Vagina (tissue), 2 donors: ENCODE measurements around the gene SSR3. TPM values are rescaled to one million over a fixed set of nuclear protein-coding genes. Genes with fewer than 3 reads are reported as not detected.

Experiments used
- DNase-seq, 2 donors: peaks; one replicate each; pipeline ENCODE4 v3.0.0-alpha.2; 2017; ENCODE audit errors: extremely low spot score in 2 of 2
- H3K27ac ChIP-seq: fragments of 200-600 bp; sonication (generic); one replicate; pipeline ENCODE4 v1.5.1; 2019
- H3K27me3 ChIP-seq: fragments of 200-600 bp; sonication (generic); one replicate; pipeline ENCODE4 v1.5.1; 2019
- H3K36me3 ChIP-seq, 2 donors: fragments of 200-600 bp; sonication (generic); one replicate each; pipeline ENCODE4 v1.5.1; 2017 to 2019
- H3K4me1 ChIP-seq: fragments of 200-600 bp; sonication (generic); one replicate; pipeline ENCODE4 v1.5.1; 2019
- H3K4me3 ChIP-seq, 2 donors: fragments of 200-600 bp; sonication (generic); 1 replicate in 1 of 2; 2 replicates in 1 of 2; pipeline ENCODE4 v1.5.1; 2016 to 2019
- H3K9me3 ChIP-seq: fragments of 200-600 bp; sonication (generic); one replicate; pipeline ENCODE4 v1.5.1; 2019
- CTCF ChIP-seq, 3 experiments: fragments of 450-650 bp in 2 of 3; fragments of 200-600 bp in 1 of 3; sonication (generic) in 1 of 3; IDR thresholded peaks; one replicate each; pipeline ENCODE4 v1.5.1; 2017 to 2019; ENCODE audit warnings: antibody characterized with exemption in 3 of 3, mild to moderate bottlenecking in 2 of 3, moderate library complexity in 2 of 3
- POLR2A ChIP-seq, 2 donors: fragments of 450-650 bp; IDR thresholded peaks; one replicate each; pipeline ENCODE4 v1.6.1; 2017; ENCODE audit warnings: antibody characterized with exemption in 2 of 2, mild to moderate bottlenecking in 2 of 2, moderate library complexity in 2 of 2
- POLR2AphosphoS5 ChIP-seq, 2 donors: sonication (generic); formaldehyde crosslinking; IDR thresholded peaks; one replicate each; pipeline ENCODE4 v1.9.0; 2017; ENCODE audit warnings: antibody characterized with exemption in 2 of 2, mild to moderate bottlenecking in 2 of 2, low read depth in 1 of 2; ENCODE audit not compliant: insufficient read depth in 1 of 2
- intact Hi-C: fragments of 100-400 bp; cut with DNase I; formaldehyde crosslinking; loops from one replicate; pipeline ENCODE4 v1.15.1; 2023
- total RNA-seq: library from RNA; depleted of rRNA; stranded (reverse); fragments of >200 nt; gene quantifications from one replicate; pipeline ENCODE4 v1.2.3, GENCODE V29; 2016

SSR3 gene
- total RNA-seq, 1 donor from 2014 or later = 68.0 TPM

GRCh38 chr3:156542101-156543042 lies 12.5 kb downstream of the SSR3 start:
- DNase-seq = no peak
- Histone ChIP-seq H3K27me3 (no peaks in the 10 kb centered on the region), H3K9me3 (no peaks in the 10 kb centered on the region), H3K4me1 (peaks cover 35% of the 10 kb centered on the region), H3K4me3 (no peak overlapping the region), H3K27ac (peak overlapping the region; percentile 22), H3K36me3 (peaks cover 0 to 46% of the 10 kb centered on the region in 2 donors)
- TF ChIP-seq CTCF (IDR thresholded peaks at IDR 0.05) (no peak), POLR2AphosphoS5 (IDR thresholded peaks at IDR 0.05; ENCODE audit: insufficient read depth in 1 of 2, low read depth in 1 of 2) (peak in 1 of 2 donors; percentile 61), POLR2A (IDR thresholded peaks at IDR 0.05) (no peak)
- intact Hi-C loops = no loop called here

DNA sequence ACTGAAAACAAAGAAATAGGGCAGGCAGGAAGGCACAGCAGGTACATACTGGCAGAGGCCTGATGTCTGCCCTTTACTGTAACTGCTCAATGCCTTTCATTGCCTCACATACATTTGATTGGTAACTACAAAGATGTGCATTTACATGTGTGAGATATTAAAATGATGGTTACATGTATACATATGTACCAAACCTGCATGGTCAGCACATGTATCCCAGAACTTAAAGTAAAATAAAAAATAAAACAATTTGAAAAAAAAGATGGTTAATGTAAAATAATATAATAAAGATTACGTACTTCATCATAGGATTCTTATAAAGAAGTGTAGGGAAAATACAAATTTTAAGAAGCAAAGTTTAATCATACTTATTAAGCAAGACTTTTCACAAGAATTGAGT lies 15.1 kb downstream of the SSR3 start:
- no peak for TF ChIP-seq POLR2A (IDR thresholded peaks at IDR 0.05)
- H3K4me1 ChIP-seq = peaks cover 44% of the 10 kb centered on the region
- peaks cover 0 to 27% of the 10 kb centered on the region in 2 donors for H3K36me3 ChIP-seq
- H3K9me3 ChIP-seq = no peaks in the 10 kb centered on the region
- DNase-seq = no peak
- intact Hi-C loops = loop anchor here (10.0 kb wide), 1 partner anchor 545 kb away; no protein-coding TSS in a partner anchor
- no peaks in the 10 kb centered on the region for H3K27me3 ChIP-seq
- no peak overlapping the region for H3K27ac ChIP-seq
- H3K4me3 ChIP-seq = no peak overlapping the region

DNA sequence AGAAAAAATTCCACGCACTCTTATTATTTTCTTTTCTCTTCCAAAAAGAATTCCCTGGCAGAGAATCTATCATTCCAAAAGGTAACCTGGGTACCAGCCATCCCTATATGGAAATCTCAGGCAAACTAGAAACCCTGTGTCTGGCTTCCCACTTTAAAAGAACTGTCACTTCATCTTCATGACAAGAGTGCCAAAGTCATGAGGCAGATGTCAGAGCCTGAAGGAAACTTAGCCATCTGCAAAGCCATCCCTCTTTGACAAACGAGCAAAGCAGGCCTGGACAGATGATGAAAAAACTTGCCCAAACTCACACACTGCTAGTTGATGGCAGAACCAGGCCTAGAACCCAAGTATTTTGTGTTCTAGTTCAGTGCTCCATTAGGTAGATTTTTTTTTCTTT lies 15.9 kb downstream of the SSR3 start:
- Histone ChIP-seq H3K36me3 (peaks cover 0 to 25% of the 10 kb centered on the region in 2 donors), H3K9me3 (no peaks in the 10 kb centered on the region), H3K4me3 (no peak overlapping the region), H3K27me3 (no peaks in the 10 kb centered on the region), H3K4me1 (peaks cover 37% of the 10 kb centered on the region), H3K27ac (no peak overlapping the region)
- no peak for DNase-seq
- intact Hi-C loops = loop anchor here (10.0 kb wide), 1 partner anchor 546 kb away; no protein-coding TSS in a partner anchor
- TF ChIP-seq CTCF (IDR thresholded peaks at IDR 0.05) = no peak

DNA sequence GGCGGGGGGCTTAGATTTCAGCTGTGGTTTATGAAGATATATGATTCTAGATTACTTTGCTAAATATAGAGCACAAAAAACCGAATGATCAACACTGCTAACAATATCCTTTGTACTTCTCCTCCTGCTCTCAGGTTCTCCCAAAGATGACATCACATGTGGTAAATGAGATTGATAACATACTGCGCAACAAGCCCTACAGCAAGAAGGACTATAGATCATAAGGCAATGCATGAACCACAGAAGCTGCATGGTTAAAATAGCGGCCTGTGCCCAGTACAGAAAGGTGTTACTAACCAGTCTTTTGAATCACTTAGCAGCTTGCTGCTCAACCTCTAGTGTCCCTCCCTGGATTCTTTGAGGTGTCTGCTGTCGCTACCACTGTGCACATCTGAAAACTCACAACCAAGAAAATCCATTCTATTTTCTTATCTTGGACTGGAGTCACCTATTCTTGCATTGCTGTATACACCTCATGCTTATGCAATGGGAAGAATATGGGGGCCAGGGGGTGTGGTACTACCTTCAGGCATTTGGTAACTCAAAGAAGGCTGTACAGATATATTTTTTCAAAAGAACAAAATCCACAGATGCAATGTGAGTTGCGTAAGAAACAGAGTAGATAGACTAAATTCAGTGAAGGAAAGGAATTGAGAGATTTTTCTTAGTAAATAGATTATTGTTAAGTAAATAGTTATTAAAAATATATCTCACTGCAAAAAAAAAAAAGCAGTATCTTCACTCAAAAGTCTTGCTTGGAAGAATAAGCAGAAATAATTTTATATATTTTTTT lies 18.2 kb downstream of the SSR3 start:
- Histone ChIP-seq H3K9me3 (no peaks in the 10 kb centered on the region), H3K27ac (no peak overlapping the region)

More for the DNA sequence above, 18.2 kb downstream of the SSR3 start:
- H3K4me1 ChIP-seq = peaks cover 13% of the 10 kb centered on the region
- DNase-seq = no peak
- no peak overlapping the region for H3K4me3 ChIP-seq
- H3K27me3 ChIP-seq = no peaks in the 10 kb centered on the region
- intact Hi-C loops = loop anchor here (10.0 kb wide), 1 partner anchor 548 kb away; no protein-coding TSS in a partner anchor
- TF ChIP-seq CTCF (IDR thresholded peaks at IDR 0.05) (no peak), POLR2AphosphoS5 (IDR thresholded peaks at IDR 0.05; ENCODE audit: insufficient read depth in 1 of 2, low read depth in 1 of 2) (no peak)
- H3K36me3 ChIP-seq = peaks cover 0 to 17% of the 10 kb centered on the region in 2 donors
